GM19240 (cell line): ENCODE results near the gene ELL3.
A peak's percentile ranks its signal among the peaks of the same experiment; 100 is the strongest.
"Not testable (repeated sequence)": the region's sequence is repeated elsewhere in the genome, so short reads cannot be mapped to it uniquely, and the experiment has no call there.

Experiments
- DNase-seq: peaks from one replicate; pipeline ENCODE4 v3.0.0; 2011; ENCODE audit warnings: low spot score; ENCODE audit not compliant: insufficient read length

ELL3 gene

GRCh38 chr15:43791993-43792760 is 15.4 kb upstream of the ELL3 start, which contains the start of gene SERF2:
Gene SERF2, plus strand, starts transcription at chr15:43792320. Its CDS starts 57 bp downstream, at chr15:43792377.
- DNase-seq, result peak; percentile 83

GRCh38 chr15:43789409-43789808 is 12.6 kb upstream of the ELL3 start:
- DNase-seq, result no peak

- no peak for DNase-seq
Observed at GRCh38 chr15:43779016-43779415, 2.2 kb upstream of the ELL3 start.

- DNase-seq, result no peak
Observed at GRCh38 chr15:43777267-43777914, 625 bp upstream of the ELL3 start.

GRCh38 chr15:43776101-43776717 is 557 bp downstream of the ELL3 start:
- no peak for DNase-seq

GRCh38 chr15:43775411-43775965 is 1.3 kb downstream of the ELL3 start:
- no peak for DNase-seq

GRCh38 chr15:43774062-43774461 is 2.7 kb downstream of the ELL3 start:
- no peak for DNase-seq

- no peak for DNase-seq
Observed at GRCh38 chr15:43772624-43773023, 4.1 kb downstream of the ELL3 start.

GRCh38 chr15:43771816-43772215 is 5.0 kb downstream of the ELL3 start:
- DNase-seq, result no peak

GRCh38 chr15:43769584-43770228 is 7.1 kb downstream of the ELL3 start:
- no peak for DNase-seq

GRCh38 chr15:43763819-43764446 is 12.8 kb downstream of the ELL3 start:
- DNase-seq, result no peak

GRCh38 chr15:43762824-43763223 is 13.9 kb downstream of the ELL3 start:
- DNase-seq, result no peak

GRCh38 chr15:43751885-43752284 is 24.9 kb downstream of the ELL3 start:
- no peak for DNase-seq

- no peak for DNase-seq
Observed at GRCh38 chr15:43749690-43750345, 26.9 kb downstream of the ELL3 start.

- no peak for DNase-seq
Observed at GRCh38 chr15:43748376-43748775, 28.4 kb downstream of the ELL3 start.

- not testable (repeated sequence) for DNase-seq
Observed at GRCh38 chr15:43746903-43747309, 29.9 kb downstream of the ELL3 start.

GRCh38 chr15:43746245-43746902 is 30.4 kb downstream of the ELL3 start, which contains the start of gene PDIA3:
Gene PDIA3, plus strand, starts transcription at chr15:43746438. Its CDS starts 102 bp downstream, at chr15:43746540.
- peak; percentile 53 for DNase-seq

GRCh38 chr15:43735416-43735815 is 41.4 kb downstream of the ELL3 start:
- DNase-seq, result no peak

GRCh38 chr15:43728053-43728725 is 48.6 kb downstream of the ELL3 start:
- not testable (repeated sequence) for DNase-seq
